ENCODE results near the gene KLHL1.

Gene KLHL1

GRCh38 chr13:69997061-69997460 lies 111.2 kb downstream of the KLHL1 start:
- H3K4me3 ChIP-seq (replicated peaks; ENCODE audit: low read depth, low read length) = no peak overlapping the region
- no peak for DNase-seq (ENCODE audit: extremely low read depth, insufficient read length)
- no peak for TF ChIP-seq CTCF (IDR thresholded peaks at IDR 0.05; ENCODE audit: insufficient read depth, low read length, poor library complexity, severe bottlenecking)
- H3K36me3 ChIP-seq (ENCODE audit: control insufficient read depth, insufficient read depth, low read length) = no peaks in the 10 kb centered on the region
- H3K27me3 ChIP-seq (replicated peaks; ENCODE audit: control insufficient read depth, insufficient read depth, low read length) = no peaks in the 10 kb centered on the region

- Histone ChIP-seq H3K4me3 (replicated peaks; ENCODE audit: low read depth, low read length) (no peak overlapping the region), H3K27me3 (replicated peaks; ENCODE audit: control insufficient read depth, insufficient read depth, low read length) (no peaks in the 10 kb centered on the region), H3K36me3 (ENCODE audit: control insufficient read depth, insufficient read depth, low read length) (no peaks in the 10 kb centered on the region)
- no peak for TF ChIP-seq CTCF (IDR thresholded peaks at IDR 0.05; ENCODE audit: insufficient read depth, low read length, poor library complexity, severe bottlenecking)
- no peak for DNase-seq (ENCODE audit: extremely low read depth, insufficient read length)
These were observed 127.5 kb downstream of the KLHL1 start for GRCh38 chr13:69980799-69981198.

GRCh38 chr13:69975496-69975895 lies 132.8 kb downstream of the KLHL1 start:
- DNase-seq (ENCODE audit: extremely low read depth, insufficient read length) = no peak
- H3K4me3 ChIP-seq (replicated peaks; ENCODE audit: low read depth, low read length) = no peak overlapping the region
- no peak for TF ChIP-seq CTCF (IDR thresholded peaks at IDR 0.05; ENCODE audit: insufficient read depth, low read length, poor library complexity, severe bottlenecking)

GRCh38 chr13:69970520-69970919 lies 137.7 kb downstream of the KLHL1 start:
- no peak overlapping the region for H3K4me3 ChIP-seq (replicated peaks; ENCODE audit: low read depth, low read length)
- H3K27me3 ChIP-seq (replicated peaks; ENCODE audit: control insufficient read depth, insufficient read depth, low read length) = no peaks in the 10 kb centered on the region
- no peaks in the 10 kb centered on the region for H3K36me3 ChIP-seq (ENCODE audit: control insufficient read depth, insufficient read depth, low read length)
- DNase-seq (ENCODE audit: extremely low read depth, insufficient read length) = no peak
- TF ChIP-seq CTCF (IDR thresholded peaks at IDR 0.05; ENCODE audit: insufficient read depth, low read length, poor library complexity, severe bottlenecking) = no peak

More at GRCh38 chr13:69975496-69975895, 132.8 kb downstream of the KLHL1 start:
- Histone ChIP-seq H3K36me3 (ENCODE audit: control insufficient read depth, insufficient read depth, low read length) (no peaks in the 10 kb centered on the region), H3K27me3 (replicated peaks; ENCODE audit: control insufficient read depth, insufficient read depth, low read length) (no peaks in the 10 kb centered on the region)

GRCh38 chr13:69959046-69959445 lies 149.2 kb downstream of the KLHL1 start:
- no peak for TF ChIP-seq CTCF (IDR thresholded peaks at IDR 0.05; ENCODE audit: insufficient read depth, low read length, poor library complexity, severe bottlenecking)

GRCh38 chr13:69956839-69957238 lies 151.4 kb downstream of the KLHL1 start:
- no peak overlapping the region for H3K4me3 ChIP-seq (replicated peaks; ENCODE audit: low read depth, low read length)
- no peak for DNase-seq (ENCODE audit: extremely low read depth, insufficient read length)
- no peaks in the 10 kb centered on the region for H3K27me3 ChIP-seq (replicated peaks; ENCODE audit: control insufficient read depth, insufficient read depth, low read length)
- no peak for TF ChIP-seq CTCF (IDR thresholded peaks at IDR 0.05; ENCODE audit: insufficient read depth, low read length, poor library complexity, severe bottlenecking)
- no peaks in the 10 kb centered on the region for H3K36me3 ChIP-seq (ENCODE audit: control insufficient read depth, insufficient read depth, low read length)

More at GRCh38 chr13:69959046-69959445, 149.2 kb downstream of the KLHL1 start:
- no peak for DNase-seq (ENCODE audit: extremely low read depth, insufficient read length)
- Histone ChIP-seq H3K27me3 (replicated peaks; ENCODE audit: control insufficient read depth, insufficient read depth, low read length) (no peaks in the 10 kb centered on the region), H3K4me3 (replicated peaks; ENCODE audit: low read depth, low read length) (no peak overlapping the region), H3K36me3 (ENCODE audit: control insufficient read depth, insufficient read depth, low read length) (no peaks in the 10 kb centered on the region)

Data from GM06990 (cell line).